GM21367 (cell line): ENCODE measurements around the gene AQP10.
A peak's percentile ranks its signal among the peaks of the same experiment; 100 is the strongest.
"Not testable (repeated sequence)": the region's sequence is repeated elsewhere in the genome, so short reads cannot be mapped to it uniquely, and the experiment has no call there.

Experiments used
- ATAC-seq: cut with Tn5 transposase; IDR thresholded peaks from one replicate; pipeline ENCODE4 v1.9.1; 2021; ENCODE audit not compliant: unreplicated experiment

Gene AQP10

GRCh38 chr1:154323493-154323892 is 2.6 kb downstream of the AQP10 start:
- ATAC-seq = no peak

DNA sequence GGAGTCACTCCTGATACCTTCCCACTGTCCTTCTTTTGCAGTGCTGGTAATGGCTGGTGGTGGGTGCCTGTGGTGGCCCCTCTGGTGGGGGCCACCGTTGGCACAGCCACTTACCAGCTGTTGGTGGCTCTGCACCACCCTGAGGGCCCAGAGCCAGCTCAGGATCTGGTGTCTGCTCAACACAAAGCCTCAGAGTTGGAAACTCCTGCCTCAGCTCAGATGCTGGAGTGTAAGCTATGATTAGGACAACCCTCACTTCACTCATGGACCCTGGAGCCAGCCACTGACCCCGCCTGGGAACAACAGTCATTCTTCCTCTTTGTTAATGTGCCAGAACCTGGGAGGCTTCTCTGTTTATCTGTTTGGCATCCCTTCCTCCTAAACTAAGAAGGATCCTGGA is 3.3 kb downstream of the AQP10 start:
- no peak for ATAC-seq

DNA sequence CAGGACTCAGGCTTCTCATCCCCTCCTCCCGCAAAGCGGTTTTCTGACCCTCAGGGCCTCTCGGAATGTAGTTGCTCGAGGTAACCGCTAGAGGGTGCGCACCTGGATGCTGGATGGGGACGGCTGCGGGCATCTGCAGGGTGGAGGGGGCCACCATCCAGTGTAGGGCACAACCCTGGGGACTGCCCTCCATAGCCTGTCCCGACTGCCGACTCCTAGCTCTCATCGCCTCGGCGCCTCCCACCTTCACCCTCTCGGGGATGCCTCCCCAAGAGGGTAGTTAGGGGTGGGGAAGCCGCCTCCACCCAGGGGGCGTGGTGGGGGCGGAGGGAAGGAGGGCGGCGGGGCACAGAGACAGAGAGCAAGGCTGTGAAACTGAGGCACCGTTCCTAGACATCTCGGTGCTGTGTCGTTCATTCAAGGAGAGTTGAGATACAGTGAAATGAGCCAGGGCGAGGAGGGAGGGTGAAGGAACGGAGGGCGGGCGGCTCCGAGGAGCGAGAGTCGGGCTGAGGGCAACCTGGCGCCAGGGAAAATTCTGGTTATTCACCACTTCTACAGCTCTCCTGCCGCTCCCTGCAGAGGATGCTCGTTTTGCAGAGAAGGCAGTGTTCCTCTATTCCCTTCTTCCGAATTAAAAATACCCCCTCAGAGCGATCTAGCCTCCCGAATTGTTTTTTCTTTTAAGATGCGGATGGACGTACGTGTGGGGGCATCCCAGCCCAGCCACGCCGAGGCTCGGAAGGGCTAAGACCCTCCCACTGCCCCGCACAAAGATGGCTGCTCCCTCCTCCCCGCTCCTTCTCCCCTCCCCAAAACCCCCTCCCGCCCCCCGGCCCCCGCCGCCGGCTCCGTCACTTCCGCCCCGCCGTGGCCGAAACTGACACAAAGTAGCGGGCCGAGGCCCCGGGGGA is 4.0 kb downstream of the AQP10 start, which contains the start of gene ATP8B2:
Gene ATP8B2, plus strand, starts transcription at position 857 of the 914 bp plus-strand sequence. CDS start 2,617 bp downstream, outside the sequence.
- no peak for ATAC-seq

DNA sequence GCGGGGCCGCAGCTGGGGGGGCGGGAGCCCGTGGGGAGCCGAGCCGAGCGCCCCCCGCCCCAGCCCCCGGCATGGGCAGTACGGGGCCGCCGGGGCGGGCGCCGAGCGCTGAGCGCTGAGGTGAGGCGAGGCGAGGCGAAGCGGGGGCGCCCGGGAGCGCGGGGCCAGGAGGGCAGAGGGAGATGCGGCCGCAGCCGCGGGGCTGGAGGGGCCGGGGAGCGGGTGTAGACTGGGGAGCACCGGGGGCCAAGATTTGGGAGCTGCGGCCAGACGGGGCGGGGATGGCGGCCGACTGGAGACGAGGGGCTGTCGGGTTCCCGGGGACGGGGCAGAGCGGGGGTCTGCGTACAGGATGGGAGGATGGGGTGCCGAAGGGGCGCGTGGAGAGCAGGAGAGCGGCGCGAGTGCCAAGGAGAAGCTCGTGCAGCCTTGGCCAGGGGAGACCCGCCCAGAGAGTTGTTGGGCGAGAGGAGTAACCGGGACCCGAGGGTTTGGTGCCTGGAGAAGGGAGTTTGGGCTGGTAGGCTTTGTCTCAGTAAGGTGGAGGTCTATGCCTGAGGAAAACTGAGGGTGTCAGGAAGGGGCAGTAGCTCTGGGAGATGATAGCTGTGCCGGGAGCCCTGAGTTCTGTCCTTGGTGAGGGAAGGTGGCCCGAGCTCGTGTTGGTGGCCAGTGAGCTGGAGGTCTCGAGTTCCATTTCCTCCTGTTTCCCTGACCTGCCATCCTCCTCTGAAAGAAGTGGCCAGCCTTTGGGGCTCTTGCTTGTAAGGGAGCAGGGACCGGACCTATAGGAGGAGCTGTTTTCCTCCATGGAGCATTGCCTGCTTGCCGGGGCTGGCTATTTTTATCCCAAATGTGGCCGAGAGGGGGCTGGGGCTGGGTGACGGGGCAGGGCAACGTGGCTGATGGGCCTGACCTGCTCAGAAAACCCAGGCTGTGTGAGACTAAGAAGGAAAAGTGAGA is 5.0 kb downstream of the AQP10 start:
- ATAC-seq = no peak

DNA sequence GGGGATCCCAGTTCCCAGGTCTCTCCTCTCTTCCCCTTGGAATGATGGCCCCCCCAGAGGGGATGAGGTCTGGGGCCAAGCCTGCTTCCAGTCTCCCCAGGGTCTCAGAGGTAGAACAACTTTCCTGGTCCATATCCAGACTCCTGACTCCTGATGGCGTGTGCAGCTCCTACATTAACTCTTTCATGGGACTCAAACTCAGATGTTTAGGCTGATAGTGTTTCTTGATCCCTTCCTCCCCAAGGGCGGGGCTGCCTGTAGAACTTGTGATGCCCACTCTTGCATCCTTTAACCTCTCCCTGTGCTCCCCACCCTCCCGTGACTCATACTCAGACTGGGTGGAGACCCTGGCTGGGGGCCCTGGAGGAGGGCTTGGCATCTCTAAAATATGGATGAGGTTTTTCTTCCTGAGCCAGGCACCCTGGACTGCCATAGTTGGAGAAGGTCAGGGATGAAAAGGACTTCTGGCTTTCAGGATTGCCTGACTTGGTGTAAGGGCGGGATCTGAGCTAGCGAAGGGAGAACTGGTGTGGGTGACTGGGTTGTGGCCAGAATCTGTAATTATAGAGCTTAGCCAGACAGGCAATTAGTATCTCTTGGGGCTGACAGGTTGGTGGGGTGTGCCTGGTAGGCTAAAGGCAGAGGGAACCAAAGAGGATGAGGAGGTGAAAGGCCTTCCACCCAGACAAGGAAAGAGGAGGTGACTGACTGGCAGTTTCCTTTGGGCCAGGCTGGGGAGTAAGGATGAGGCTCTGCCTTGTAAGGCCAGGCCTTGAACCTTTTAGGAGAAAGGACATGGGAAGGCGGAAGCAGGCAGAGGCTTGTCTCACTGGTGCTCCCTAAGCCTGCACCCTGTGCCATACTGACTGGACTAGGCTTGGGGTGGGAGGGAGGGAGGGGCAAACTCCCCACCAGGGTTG is 5.9 kb downstream of the AQP10 start:
- ATAC-seq = no peak

DNA sequence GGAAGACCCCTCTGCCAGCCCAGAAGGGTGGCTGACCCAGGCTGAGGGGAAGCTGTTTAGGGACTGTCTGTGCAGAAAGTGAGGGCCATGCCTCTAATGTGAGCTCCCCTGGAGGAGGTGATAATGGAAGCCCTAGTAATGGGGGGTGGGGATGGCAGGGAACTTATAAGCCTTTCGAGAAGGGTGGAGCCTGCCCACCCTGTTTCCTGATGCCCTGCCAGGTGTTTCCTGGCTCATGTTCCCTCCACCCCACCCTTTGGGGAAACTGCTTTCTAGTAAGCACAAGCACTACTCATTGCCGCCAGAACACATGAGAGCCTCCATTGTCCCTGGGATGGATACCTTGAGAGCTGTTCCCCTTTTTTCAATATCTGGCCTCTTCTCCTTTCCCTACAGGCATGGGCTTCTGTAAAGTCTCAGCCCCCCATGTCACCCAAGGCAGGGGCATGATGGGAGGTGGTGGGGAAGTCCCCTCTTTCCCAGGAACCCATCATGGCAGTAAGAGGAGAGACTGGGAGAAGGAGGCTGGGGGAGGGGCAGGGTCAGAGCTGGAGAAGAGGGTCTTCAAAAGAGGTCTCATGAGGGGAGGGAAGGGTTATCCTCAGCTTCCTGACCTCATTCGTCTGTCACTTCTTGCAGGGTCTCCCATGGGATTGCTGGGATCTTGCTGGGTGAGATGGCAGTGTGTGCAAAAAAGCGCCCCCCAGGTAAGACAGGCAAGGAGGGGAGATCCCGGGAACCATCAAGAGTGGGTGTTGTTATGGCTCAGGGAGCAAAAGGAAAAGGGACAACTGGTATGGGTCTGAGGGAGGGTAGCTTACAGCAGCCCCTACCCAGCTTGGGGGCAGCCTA is 6.8 kb downstream of the AQP10 start:
- no peak for ATAC-seq

GRCh38 chr1:154328318-154329151 is 7.6 kb downstream of the AQP10 start:
- ATAC-seq = peak; percentile 40

- no peak for ATAC-seq
Observed at GRCh38 chr1:154329152-154329521, 8.2 kb downstream of the AQP10 start.

DNA sequence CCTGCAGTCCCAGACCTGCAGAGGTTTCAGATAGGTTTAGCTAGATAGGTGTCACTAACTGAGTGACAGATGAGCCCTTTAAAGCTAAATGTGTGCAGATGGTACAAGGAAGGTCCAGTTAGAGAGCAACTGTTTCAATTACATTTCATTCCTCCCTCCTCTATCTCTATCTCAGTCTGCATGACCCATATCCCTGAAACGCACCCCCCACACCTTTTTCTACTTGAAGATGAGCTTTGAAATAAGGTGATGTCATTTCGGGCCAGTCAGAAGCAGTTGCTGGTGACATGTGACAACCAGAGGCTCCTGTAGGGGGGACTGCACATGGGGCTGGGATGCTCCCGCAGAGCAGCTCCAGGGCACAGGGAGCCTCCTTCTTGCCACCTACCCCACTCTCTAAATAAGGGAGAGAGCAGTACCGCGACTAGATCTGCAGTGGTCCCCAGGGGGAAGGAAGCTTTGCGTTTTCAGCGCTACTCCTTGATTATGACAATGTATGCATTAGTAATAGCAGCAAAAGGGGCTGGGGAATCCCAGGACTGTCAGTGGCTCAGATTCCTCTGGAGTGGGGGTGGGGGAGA is 8.7 kb downstream of the AQP10 start:
- no peak for ATAC-seq

GRCh38 chr1:154330669-154331068 is 9.8 kb downstream of the AQP10 start:
- no peak for ATAC-seq

GRCh38 chr1:154334079-154335024 is 13.5 kb downstream of the AQP10 start:
- ATAC-seq = no peak

DNA sequence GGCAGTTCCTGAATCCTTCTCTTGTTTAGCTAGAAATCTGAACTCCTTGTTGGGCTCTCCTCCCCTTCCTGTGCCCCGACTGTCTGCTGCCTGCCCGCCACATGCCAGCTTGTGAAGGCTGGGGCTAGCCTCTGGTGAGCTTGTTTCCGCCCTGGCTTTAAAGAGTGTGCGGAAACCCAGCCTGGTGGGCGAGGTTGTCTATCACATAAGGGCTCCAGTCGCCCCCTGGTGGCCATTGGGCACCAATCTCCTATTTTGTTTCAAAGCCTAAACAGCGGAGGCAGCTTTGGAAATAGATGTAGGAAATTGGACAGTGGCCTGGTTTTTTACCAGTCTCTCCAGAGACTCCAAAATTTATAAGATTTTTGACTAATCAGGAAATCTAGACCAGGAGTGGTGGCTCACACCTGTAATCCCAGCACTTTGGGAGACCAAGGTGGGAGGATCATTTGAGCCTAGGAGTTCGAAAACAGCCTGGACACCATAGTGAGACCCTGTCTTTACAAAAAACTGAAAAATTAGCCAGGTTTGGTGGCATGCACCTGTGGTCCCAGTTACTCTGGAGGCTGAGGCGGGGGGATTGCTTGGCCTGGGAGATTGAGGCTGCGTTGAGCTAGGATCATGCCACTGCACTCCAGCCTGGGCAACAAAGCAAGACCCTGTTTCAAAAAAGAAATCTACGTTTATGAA is 14.3 kb downstream of the AQP10 start:
- no peak for ATAC-seq

DNA sequence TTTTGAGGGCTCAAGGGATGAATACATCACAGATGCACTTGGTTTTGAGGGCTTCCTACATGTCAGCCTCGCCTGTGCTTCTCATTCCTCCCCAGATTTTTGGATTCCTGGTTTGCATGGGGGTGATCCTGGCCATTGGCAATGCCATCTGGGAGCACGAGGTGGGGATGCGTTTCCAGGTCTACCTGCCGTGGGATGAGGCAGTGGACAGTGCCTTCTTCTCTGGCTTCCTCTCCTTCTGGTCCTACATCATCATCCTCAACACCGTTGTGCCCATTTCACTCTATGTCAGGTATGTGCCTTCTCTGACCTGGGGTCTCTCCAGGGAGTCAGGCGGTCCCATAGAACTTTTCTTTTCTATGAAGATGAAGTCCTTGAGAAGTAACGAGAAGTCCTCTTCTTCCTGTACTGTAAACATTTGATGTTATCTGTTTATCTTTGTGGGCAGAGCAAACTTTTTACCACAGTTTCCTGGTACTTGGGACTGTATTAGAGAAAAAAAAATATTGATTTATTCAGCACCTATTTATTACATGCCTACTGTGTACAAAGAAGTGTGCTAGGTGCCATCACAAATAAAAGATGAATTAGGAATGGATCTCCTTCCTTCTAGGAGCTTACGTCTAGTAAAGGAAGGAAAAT is 16.5 kb downstream of the AQP10 start:
- ATAC-seq = no peak

- ATAC-seq = no peak
Observed at GRCh38 chr1:154338875-154339274, 18.0 kb downstream of the AQP10 start.

GRCh38 chr1:154341366-154341765 is 20.5 kb downstream of the AQP10 start:
- ATAC-seq = not testable (repeated sequence)

DNA sequence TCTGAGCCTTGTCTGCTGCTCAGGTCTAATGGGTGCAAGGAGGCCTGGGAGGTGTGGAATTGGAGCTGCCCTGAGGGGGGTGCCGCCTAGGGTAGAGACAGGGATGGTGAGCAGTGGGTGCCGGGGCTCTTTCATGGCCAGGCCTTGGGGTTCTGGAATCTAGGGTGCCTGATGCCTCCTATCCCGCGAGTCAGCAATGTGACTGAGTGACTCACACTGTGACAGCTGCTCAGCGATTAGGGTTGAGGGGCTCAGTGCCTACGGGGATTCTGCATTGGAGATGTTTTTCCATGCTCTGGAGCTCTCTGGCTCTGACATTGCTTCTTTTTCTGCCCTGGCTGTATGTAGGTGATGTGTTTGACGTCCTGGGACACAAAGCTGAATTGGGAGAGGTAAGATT is 21.2 kb downstream of the AQP10 start:
- no peak for ATAC-seq
